Gastrocnemius medialis (tissue), 4 donors: ENCODE results near the gene DCAF5. TPM values are rescaled to one million over a fixed set of nuclear protein-coding genes. Genes with fewer than 3 reads are reported as not detected.

Experiments
- ATAC-seq, 2 donors: fragments of 150-250 bp; one replicate each; pipeline ENCODE4 v1.9.1; 2016
- DNase-seq, 2 donors: peaks; one replicate each; pipeline ENCODE4 v3.0.0-alpha.2; 2019
- H3K27ac ChIP-seq, 4 donors: fragments of 200-600 bp; sonication (generic); 1 replicate in 1 of 4; 2 replicates in 3 of 4; pipeline ENCODE4 v1.5.1; 2016 to 2018; ENCODE audit warnings: mild to moderate bottlenecking in 2 of 4, moderate library complexity in 1 of 4
- H3K27me3 ChIP-seq, 3 donors: fragments of 200-600 bp; sonication (generic) in 2 of 3; 1 replicate in 1 of 3; 2 replicates in 2 of 3; pipeline versions ENCODE4 v1.5.1 to v1.6.0; 2016 to 2019; ENCODE audit warnings: mild to moderate bottlenecking in 1 of 3, moderate library complexity in 1 of 3
- H3K36me3 ChIP-seq, 2 donors: fragments of 200-600 bp; sonication (generic) in 1 of 2; one replicate each; pipeline ENCODE4 v1.5.1; 2017 to 2018
- H3K4me1 ChIP-seq, 2 donors: fragments of 200-600 bp; sonication (generic) in 1 of 2; one replicate each; pipeline ENCODE4 v1.5.1; 2016 to 2017; ENCODE audit warnings: mild to moderate bottlenecking in 2 of 2
- H3K4me3 ChIP-seq, 4 donors: fragments of 200-600 bp; sonication (generic) in 3 of 4; 1 replicate in 1 of 4; 2 replicates in 3 of 4; pipeline ENCODE4 v1.5.1; 2016 to 2019; ENCODE audit warnings: mild to moderate bottlenecking in 2 of 4
- H3K9me3 ChIP-seq, 3 donors: fragments of 200-600 bp; sonication (generic) in 2 of 3; 1 replicate in 1 of 3; 2 replicates in 2 of 3; pipeline ENCODE4 v1.5.1; 2016 to 2019
- CTCF ChIP-seq, 5 experiments: fragments of 450-650 bp in 3 of 5; fragments of 200-600 bp in 2 of 5; sonication (generic) in 2 of 5; IDR thresholded peaks in 4 of 5; conservative IDR thresholded peaks in 1 of 5; 1 replicate in 4 of 5; 2 replicates in 1 of 5; pipeline ENCODE4 v1.5.1; 2016 to 2019; ENCODE audit warnings: antibody characterized with exemption in 5 of 5, mild to moderate bottlenecking in 3 of 5, moderate library complexity in 3 of 5
- POLR2A ChIP-seq, 2 donors: fragments of 450-650 bp; IDR thresholded peaks; one replicate each; pipeline ENCODE4 v1.6.1; 2017; ENCODE audit warnings: antibody characterized with exemption in 2 of 2, mild to moderate bottlenecking in 2 of 2, moderate library complexity in 2 of 2
- in situ Hi-C, 4 donors: fragments of 200-750 bp; cut with MboI; loops; one replicate each; pipeline versions ENCODE4 v1.15.0 to v1.8.0; 2017; ENCODE audit warnings: low sequenced_read_pairs in 4 of 4
- intact Hi-C: fragments of 100-400 bp; cut with DNase I; formaldehyde crosslinking; loops from one replicate; pipeline ENCODE4 v1.15.1; 2023; ENCODE audit warnings: low total_unique reads
- total RNA-seq, 4 donors: library from RNA; depleted of rRNA; stranded (reverse); fragments of >200 nt; gene quantifications; one replicate each; pipeline versions ENCODE4 v1.1.0 to v1.2.3, GENCODE V29; 2016

DCAF5 gene
- total RNA-seq, 4 donors from 2014 or later = 45.9 to 96.6 (median 66.8) TPM

DNA sequence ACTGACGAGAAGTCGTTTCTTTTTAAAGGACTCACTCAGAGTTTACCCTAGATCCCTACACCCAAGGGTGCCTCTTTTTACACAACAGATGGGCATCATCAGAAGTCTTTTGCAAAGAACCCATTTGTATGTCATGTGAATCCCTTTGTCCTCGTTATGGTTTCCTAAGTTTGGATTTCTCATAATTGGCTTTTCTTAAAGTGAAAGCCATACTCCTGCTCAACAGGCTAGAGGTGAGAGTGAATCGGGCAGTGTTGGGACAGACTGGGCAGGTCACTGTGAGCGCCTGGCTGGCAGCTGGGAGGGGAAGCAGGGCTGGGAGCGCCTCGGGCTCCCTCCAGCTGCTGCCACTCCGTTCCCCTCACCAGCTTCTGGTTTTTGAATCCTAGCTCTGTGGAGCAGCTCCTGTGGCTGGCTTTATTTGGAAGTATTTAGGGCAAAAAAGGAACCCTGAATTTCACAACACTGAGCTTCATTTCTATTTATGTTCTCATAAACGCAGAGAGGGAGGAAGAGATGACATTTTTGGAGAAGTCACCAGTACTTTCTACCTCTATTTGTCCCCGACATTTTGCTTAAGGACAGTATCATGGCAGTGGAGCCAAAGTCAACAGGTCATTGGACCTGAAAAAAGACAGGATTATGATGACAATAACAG is 110.0 kb downstream of the DCAF5 start:
- Histone ChIP-seq H3K27me3 (peaks cover 0 to 5% (median 0%) of the 10 kb centered on the region in 3 donors), H3K27ac (peak overlapping the region in 3 of 4 donors; percentile 36 to 58 (median 46)), H3K36me3 (no peaks in the 10 kb centered on the region), H3K9me3 (no peaks in the 10 kb centered on the region), H3K4me1 (peaks cover 33 to 44% of the 10 kb centered on the region in 2 donors), H3K4me3 (no peak overlapping the region)
- in situ Hi-C loops = no loop called here
- intact Hi-C loops = no loop called here
- DNase-seq (peak in 1 of 2 donors; percentile 32), ATAC-seq (peak; percentile 14 to 22)
- TF ChIP-seq POLR2A (IDR thresholded peaks at IDR 0.05) = peak in 1 of 2 donors; percentile 11
- no peak for TF ChIP-seq CTCF (IDR thresholded peaks at IDR 0.05 in 4 of 5, conservative IDR thresholded peaks at IDR 0.05 in 1 of 5)

DNA sequence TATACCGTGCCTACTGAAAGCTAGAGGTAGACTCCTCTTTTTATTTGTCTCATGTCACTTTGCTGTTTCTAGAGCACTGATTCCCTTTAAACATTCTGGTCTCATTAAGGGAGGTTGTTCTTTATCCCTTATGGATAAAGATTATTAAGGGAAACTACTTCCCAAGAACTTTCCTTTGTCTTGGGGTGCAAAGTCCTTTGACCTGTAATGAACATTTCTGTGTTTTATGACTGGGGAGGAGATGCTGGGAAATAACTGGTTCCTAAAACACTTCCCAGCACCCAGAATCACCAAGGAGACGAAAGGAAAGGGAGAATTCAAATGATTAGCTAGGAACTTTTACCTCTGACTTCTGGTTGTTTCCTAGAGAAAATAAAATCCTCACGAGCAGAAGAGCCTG is 110.6 kb downstream of the DCAF5 start:
- Histone ChIP-seq H3K4me1 (peaks cover 33 to 42% of the 10 kb centered on the region in 2 donors), H3K4me3 (no peak overlapping the region), H3K36me3 (no peaks in the 10 kb centered on the region), H3K27me3 (peaks cover 0 to 5% (median 0%) of the 10 kb centered on the region in 3 donors), H3K27ac (peak overlapping the region in 1 of 4 donors; percentile 7), H3K9me3 (no peaks in the 10 kb centered on the region)
- TF ChIP-seq CTCF (IDR thresholded peaks at IDR 0.05 in 4 of 5, conservative IDR thresholded peaks at IDR 0.05 in 1 of 5) = no peak
- TF ChIP-seq POLR2A (IDR thresholded peaks at IDR 0.05) = no peak
- in situ Hi-C loops (no loop called here), intact Hi-C loops (no loop called here)
- DNase-seq (no peak), ATAC-seq (no peak)

GRCh38 chr14:69041783-69042182 is 111.1 kb downstream of the DCAF5 start:
- H3K27ac ChIP-seq = no peak overlapping the region
- H3K4me1 ChIP-seq = peaks cover 32 to 39% of the 10 kb centered on the region in 2 donors
- no peak overlapping the region for H3K4me3 ChIP-seq
- no peak for DNase-seq
- peaks cover 0 to 5% (median 0%) of the 10 kb centered on the region in 3 donors for H3K27me3 ChIP-seq
- no peaks in the 10 kb centered on the region for H3K9me3 ChIP-seq
- H3K36me3 ChIP-seq = no peaks in the 10 kb centered on the region
- ATAC-seq = no peak
- in situ Hi-C loops (no loop called here), intact Hi-C loops (no loop called here)
- TF ChIP-seq POLR2A (IDR thresholded peaks at IDR 0.05) (no peak), CTCF (IDR thresholded peaks at IDR 0.05 in 4 of 5, conservative IDR thresholded peaks at IDR 0.05 in 1 of 5) (no peak)

DNA sequence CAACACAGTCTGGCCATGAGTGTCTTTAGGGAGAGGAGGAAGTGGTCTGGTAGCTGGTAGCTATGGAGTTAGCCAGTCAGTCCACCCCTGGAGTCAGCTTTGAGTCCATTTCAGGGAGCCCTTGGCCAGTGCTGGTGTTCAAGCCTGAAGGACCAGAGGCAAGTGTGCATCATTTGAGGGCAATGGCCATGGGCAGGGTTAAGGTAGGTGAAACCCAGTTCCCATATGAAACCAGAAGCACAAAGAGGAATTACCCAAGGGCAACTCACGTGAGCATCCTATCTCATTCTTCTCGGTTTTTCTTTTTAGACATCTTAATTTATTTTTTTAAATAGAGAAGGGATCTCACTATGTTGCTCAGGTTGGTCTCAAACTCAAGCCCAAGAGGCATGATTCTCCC is 112.6 kb downstream of the DCAF5 start:
- H3K9me3 ChIP-seq = no peaks in the 10 kb centered on the region
- in situ Hi-C loops = no loop called here
- H3K27me3 ChIP-seq = peaks cover 0 to 5% (median 0%) of the 10 kb centered on the region in 3 donors
- no peak for ATAC-seq
- H3K4me1 ChIP-seq = peaks cover 18 to 25% of the 10 kb centered on the region in 2 donors
- no peak for DNase-seq
- H3K36me3 ChIP-seq = no peaks in the 10 kb centered on the region
- no peak overlapping the region for H3K27ac ChIP-seq
- intact Hi-C loops = no loop called here
- TF ChIP-seq POLR2A (IDR thresholded peaks at IDR 0.05) (no peak), CTCF (IDR thresholded peaks at IDR 0.05 in 4 of 5, conservative IDR thresholded peaks at IDR 0.05 in 1 of 5) (no peak)
- no peak overlapping the region for H3K4me3 ChIP-seq
